ENCODE measurements around the gene SLC29A3. TPM values are rescaled to one million over a fixed set of nuclear protein-coding genes. Genes with fewer than 3 reads are reported as not detected.

SLC29A3 gene
- total and polyA plus RNA-seq, 2 of the 8 experiments (the other 6 are each of a cell fraction or from before 2014, with no cell fraction given): 14.0 to 24.6 TPM

DNA sequence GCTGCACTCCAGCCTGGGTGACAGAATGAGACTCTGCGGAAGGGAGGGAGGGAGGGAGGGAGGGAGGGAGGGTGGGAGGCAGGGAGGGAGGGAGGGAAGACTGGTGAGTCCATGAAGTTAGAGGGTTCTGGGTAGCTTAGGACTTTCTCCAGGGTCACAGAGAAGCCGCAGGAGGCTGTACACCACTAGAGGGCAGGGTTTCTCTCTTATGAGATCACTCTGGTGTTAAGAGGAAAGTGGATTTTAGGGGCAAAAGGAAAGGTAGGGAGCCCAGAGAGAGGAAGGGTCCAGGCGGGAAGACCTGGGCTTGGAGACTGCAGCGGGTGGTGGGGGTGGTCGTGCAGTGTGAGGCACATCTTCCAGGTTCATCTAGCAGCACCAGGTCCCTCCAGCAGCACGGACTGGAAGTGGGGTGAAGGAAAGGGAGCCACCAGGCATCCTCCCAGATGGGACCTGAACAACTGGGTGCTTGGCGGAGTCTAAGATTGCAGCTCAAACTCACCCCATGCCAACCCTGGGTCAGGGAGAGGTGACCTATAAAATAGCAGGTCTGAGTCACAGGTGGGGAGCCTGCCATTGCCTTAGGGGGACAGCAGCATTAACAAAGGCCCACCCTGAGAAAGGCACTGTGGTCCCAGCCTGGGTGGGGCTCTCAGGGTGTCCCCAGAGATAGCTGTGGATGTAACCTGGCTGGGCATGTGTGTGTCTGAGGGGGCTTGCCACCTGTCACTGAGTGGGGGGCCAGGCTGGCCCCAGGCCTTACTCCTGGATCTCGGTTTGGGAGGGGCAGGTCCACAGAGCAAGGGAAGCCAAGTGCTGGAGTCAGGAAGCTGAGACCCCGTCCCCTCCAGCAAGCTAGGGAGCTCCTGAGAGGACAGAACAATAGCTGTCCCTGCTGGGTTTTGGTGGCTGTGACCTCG is 48.5 kb upstream of the SLC29A3 start:
- H3K36me3 ChIP-seq (ENCODE audit: control insufficient read depth in 2 of 4, insufficient read depth in 4 of 4, low read length in 3 of 4): no peaks in the 10 kb centered on the region; a peak in 1 of 8 replicates
- peak overlapping the region; percentile 82 for H4K91ac ChIP-seq (replicated peaks; ENCODE audit: insufficient read length, low read length)
- H3K23me2 ChIP-seq (ENCODE audit: low read depth, low read length): 0 out of 2 replicates have a peak, but pooled peaks cover 2% of the 10 kb centered on the region
- H3K79me1 ChIP-seq (ENCODE audit: low read depth, low read length): peaks cover 17% of the 10 kb centered on the region
- peak overlapping the region; percentile 93 for H2BK5ac ChIP-seq (ENCODE audit: low read depth, low read length)
- no peak overlapping the region for H3K23ac ChIP-seq (ENCODE audit: insufficient read length)
- peak overlapping the region; percentile 98 for H2BK15ac ChIP-seq (ENCODE audit: low read length)
- WGBS, 2 experiments (ENCODE audit: extremely low coverage in 1 of 2, insufficient coverage in 1 of 2, insufficient read length in 1 of 2, insufficient replicate concordance in 2 of 2, low coverage in 1 of 2, low lambda C conversion rate in 2 of 2, missing lambda C conversion rate in 1 of 2): 50% methylated on average over 9 of the region's 10 CpGs; no CpG with 5 or more reads in 1 of the 2 experiments
- H2AK5ac ChIP-seq (ENCODE audit: low read depth, low read length): peak overlapping the region; percentile 99; the same call in 1 of the 2 replicates
- peak; percentile 47 to 75 for DNase-seq (ENCODE audit: low read depth in 1 of 2, low spot score in 2 of 2)
- POLR2A ChIA-PET (ENCODE audit: partially characterized antibody): interaction anchor here (0.6 to 6.8 kb wide), 8 partner anchors 8 to 281 kb away, joined by 3 to 45 read pairs (median 4); no protein-coding TSS in a partner anchor
- no peak overlapping the region for H2AFZ ChIP-seq (ENCODE audit: low read length)
- no peak overlapping the region; the same call in 1 of the 2 replicates for H3K27ac ChIP-seq (ENCODE audit: low read depth, low read length)
- peaks cover 1 to 2% of the 10 kb centered on the region in 2 experiments for H4K20me1 ChIP-seq (replicated peaks in 1 of 2; ENCODE audit: control insufficient read depth in 1 of 2, insufficient read depth in 2 of 2, low read length in 2 of 2)
- peak overlapping the region; percentile 90 for H2BK20ac ChIP-seq (ENCODE audit: low read length)
- peak overlapping the region; percentile 62 to 81 for H3K4me2 ChIP-seq (ENCODE audit: insufficient read depth in 1 of 2, low read depth in 2 of 2, low read length in 2 of 2)
- peak overlapping the region; percentile 30 for H3K4ac ChIP-seq (replicated peaks; ENCODE audit: insufficient read length, low read depth, low read length)
- no peak overlapping the region for H3K56ac ChIP-seq (replicated peaks; ENCODE audit: insufficient read length, low read depth, low read length)
- H4K5ac ChIP-seq (ENCODE audit: insufficient read length, low read depth, low read length): peak overlapping the region; percentile 11
- peak overlapping the region; percentile 90 for H3K18ac ChIP-seq (ENCODE audit: extremely low read depth, low read length)
- no peaks in the 10 kb centered on the region for H3K9me3 ChIP-seq (ENCODE audit: insufficient read depth in 2 of 2, low read depth in 1 of 2, low read length in 1 of 2)
- H3K27me3 ChIP-seq (replicated peaks in 1 of 4; ENCODE audit: control insufficient read depth in 3 of 4, extremely low read depth in 1 of 4, insufficient read depth in 3 of 4, low read length in 3 of 4): no peaks in the 10 kb centered on the region
- FAIRE-seq: peak; percentile 73
- H2BK120ac ChIP-seq (replicated peaks; ENCODE audit: low read depth, low read length): peak overlapping the region; percentile 9
- H4K8ac ChIP-seq (ENCODE audit: extremely low read depth, insufficient read depth, low read length): peak overlapping the region; percentile 64
- no peak overlapping the region for H3K14ac ChIP-seq (ENCODE audit: insufficient read length)
- H2BK12ac ChIP-seq (ENCODE audit: low read depth, low read length): peak overlapping the region; percentile 97; the same call in 1 of the 2 replicates
- H3K4me3 ChIP-seq (ENCODE audit: extremely low read depth in 1 of 4, insufficient read depth in 2 of 4, low read depth in 3 of 4, low read length in 4 of 4): peak overlapping the region in 1 of 4 experiments; percentile 18; a peak in 1 of 8 replicates
- peaks cover 0 to 28% of the 10 kb centered on the region in 2 experiments; a peak in 2 of 4 replicates for H3K79me2 ChIP-seq (ENCODE audit: control insufficient read depth in 1 of 2, insufficient read depth in 2 of 2, low read length in 2 of 2)
- CTCF ChIA-PET (ENCODE audit: partially characterized antibody): interaction anchor here (0.6 to 11.1 kb wide), 37 partner anchors 7 to 377 kb away, joined by 3 to 175 read pairs (median 4); partner anchors contain the start of gene UNC5B
- peaks cover 5 to 41% (median 30%) of the 10 kb centered on the region in 4 experiments for H3K4me1 ChIP-seq (replicated peaks in 1 of 4; ENCODE audit: control insufficient read depth in 3 of 4, insufficient read depth in 4 of 4, low read length in 3 of 4)
- no peak overlapping the region for H3K9ac ChIP-seq (replicated peaks in 1 of 4; ENCODE audit: extremely low read depth in 1 of 4, low read depth in 3 of 4, low read length in 3 of 4)
- no peak for TF ChIP-seq RXRA (IDR thresholded peaks at IDR 0.05; ENCODE audit: insufficient read depth, low read depth, low read length)
- TF ChIP-seq JUND (IDR thresholded peaks at IDR 0.05; ENCODE audit: low read length): peak; percentile 61; the same call in 1 of the 2 replicates
- TF ChIP-seq, protein P1, sequence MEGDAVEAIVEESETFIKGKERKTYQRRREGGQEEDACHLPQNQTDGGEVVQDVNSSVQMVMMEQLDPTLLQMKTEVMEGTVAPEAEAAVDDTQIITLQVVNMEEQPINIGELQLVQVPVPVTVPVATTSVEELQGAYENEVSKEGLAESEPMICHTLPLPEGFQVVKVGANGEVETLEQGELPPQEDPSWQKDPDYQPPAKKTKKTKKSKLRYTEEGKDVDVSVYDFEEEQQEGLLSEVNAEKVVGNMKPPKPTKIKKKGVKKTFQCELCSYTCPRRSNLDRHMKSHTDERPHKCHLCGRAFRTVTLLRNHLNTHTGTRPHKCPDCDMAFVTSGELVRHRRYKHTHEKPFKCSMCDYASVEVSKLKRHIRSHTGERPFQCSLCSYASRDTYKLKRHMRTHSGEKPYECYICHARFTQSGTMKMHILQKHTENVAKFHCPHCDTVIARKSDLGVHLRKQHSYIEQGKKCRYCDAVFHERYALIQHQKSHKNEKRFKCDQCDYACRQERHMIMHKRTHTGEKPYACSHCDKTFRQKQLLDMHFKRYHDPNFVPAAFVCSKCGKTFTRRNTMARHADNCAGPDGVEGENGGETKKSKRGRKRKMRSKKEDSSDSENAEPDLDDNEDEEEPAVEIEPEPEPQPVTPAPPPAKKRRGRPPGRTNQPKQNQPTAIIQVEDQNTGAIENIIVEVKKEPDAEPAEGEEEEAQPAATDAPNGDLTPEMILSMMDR (IDR thresholded peaks at IDR 0.05; ENCODE audit: control extremely low read depth in 1 of 3, insufficient read depth in 1 of 3, low read depth in 1 of 3, low read length in 3 of 3): peak; percentile 46 to 68 (median 66)
- TF ChIP-seq JUN (IDR thresholded peaks at IDR 0.05; ENCODE audit: low read depth, low read length): no peak
- TF ChIP-seq GABPA (IDR thresholded peaks at IDR 0.05; ENCODE audit: borderline replicate concordance, insufficient read depth, low read length): no peak
- TF ChIP-seq KDM5A (IDR thresholded peaks at IDR 0.05; ENCODE audit: low read length): no peak
- no peak for TF ChIP-seq CREB1 (IDR thresholded peaks at IDR 0.05)
- TF ChIP-seq GTF2F1 (IDR thresholded peaks at IDR 0.05; ENCODE audit: borderline replicate concordance, low read depth, low read length): no peak

Data from H1 (cell line).